ENCODE results near the gene NAV3.

DNA sequence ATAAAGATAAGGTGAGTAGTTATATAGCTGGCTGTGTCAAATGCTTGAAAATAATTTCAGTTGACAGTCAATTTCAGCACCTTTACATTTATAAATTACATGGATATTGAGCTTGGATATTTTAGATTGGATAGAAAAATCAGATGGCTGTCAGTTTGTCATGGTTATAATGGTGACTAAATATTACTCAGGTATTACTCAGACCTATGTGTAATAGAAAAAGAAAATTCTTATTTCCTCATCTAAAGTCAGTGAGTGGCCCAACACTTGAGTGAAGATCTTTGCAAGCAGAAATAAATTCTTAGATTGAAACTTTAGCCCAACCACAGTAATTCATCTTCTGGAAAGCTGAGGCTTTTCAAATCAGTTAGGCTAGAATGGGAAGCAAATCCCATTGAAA, 354.4 kb downstream of the NAV3 start:
- TF ChIP-seq, protein P1, sequence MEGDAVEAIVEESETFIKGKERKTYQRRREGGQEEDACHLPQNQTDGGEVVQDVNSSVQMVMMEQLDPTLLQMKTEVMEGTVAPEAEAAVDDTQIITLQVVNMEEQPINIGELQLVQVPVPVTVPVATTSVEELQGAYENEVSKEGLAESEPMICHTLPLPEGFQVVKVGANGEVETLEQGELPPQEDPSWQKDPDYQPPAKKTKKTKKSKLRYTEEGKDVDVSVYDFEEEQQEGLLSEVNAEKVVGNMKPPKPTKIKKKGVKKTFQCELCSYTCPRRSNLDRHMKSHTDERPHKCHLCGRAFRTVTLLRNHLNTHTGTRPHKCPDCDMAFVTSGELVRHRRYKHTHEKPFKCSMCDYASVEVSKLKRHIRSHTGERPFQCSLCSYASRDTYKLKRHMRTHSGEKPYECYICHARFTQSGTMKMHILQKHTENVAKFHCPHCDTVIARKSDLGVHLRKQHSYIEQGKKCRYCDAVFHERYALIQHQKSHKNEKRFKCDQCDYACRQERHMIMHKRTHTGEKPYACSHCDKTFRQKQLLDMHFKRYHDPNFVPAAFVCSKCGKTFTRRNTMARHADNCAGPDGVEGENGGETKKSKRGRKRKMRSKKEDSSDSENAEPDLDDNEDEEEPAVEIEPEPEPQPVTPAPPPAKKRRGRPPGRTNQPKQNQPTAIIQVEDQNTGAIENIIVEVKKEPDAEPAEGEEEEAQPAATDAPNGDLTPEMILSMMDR (IDR thresholded peaks at IDR 0.05): no peak
- no peak for TF ChIP-seq TCF7L2 (IDR thresholded peaks at IDR 0.05; ENCODE audit: low read depth, low read length)
